Kidney (tissue), 14 donors: Measurements from ENCODE around the gene TECPR1. TPM values are rescaled to one million over a fixed set of nuclear protein-coding genes. Genes with fewer than 3 reads are reported as not detected.

ENCODE experiments used
- DNase-seq, 5 donors: peaks; one replicate each; pipeline ENCODE4 v3.0.0-alpha.2; 2013 to 2020
- FAIRE-seq: peaks from 2 replicates; lab custom pipeline; 2012; peaks lifted over from hg19 to GRCh38; lab: Jason Lieb, UNC
- H3K27ac ChIP-seq, 2 donors: one replicate each; pipeline ENCODE4 v1.7.0; 2013; ENCODE audit warnings: low read depth in 2 of 2, low read length in 2 of 2, inconsistent platforms in 1 of 2
- H3K27me3 ChIP-seq: one replicate; pipeline ENCODE4 v1.7.1; 2013; ENCODE audit warnings: low read length, inconsistent platforms; ENCODE audit not compliant: control insufficient read depth, insufficient read depth
- H3K36me3 ChIP-seq, 3 donors: one replicate each; pipeline versions ENCODE4 v1.7.0 to v1.7.1; 2013; ENCODE audit warnings: low read length in 3 of 3, control low read depth in 1 of 3, inconsistent platforms in 1 of 3; ENCODE audit not compliant: insufficient read depth in 3 of 3, control insufficient read depth in 2 of 3
- H3K4me1 ChIP-seq, 3 donors: one replicate each; pipeline versions ENCODE4 v1.7.0 to v1.7.1; 2013; ENCODE audit warnings: low read length in 3 of 3, inconsistent platforms in 1 of 3, low read depth in 1 of 3; ENCODE audit not compliant: control insufficient read depth in 2 of 3, insufficient read depth in 2 of 3
- H3K4me3 ChIP-seq, 3 donors: one replicate each; pipeline versions ENCODE4 v1.7.0 to v1.8.1; 2013; ENCODE audit warnings: low read length in 3 of 3, control low read depth in 1 of 3, inconsistent platforms in 1 of 3
- H3K9ac ChIP-seq, 3 donors: one replicate each; pipeline versions ENCODE4 v1.7.0 to v1.7.1; 2013; ENCODE audit warnings: low read length in 3 of 3, control low read depth in 1 of 3, inconsistent platforms in 1 of 3
- H3K9me3 ChIP-seq, 3 donors: one replicate each; pipeline versions ENCODE4 v1.7.0 to v1.7.1; 2013; ENCODE audit warnings: low read length in 3 of 3, control low read depth in 1 of 3, inconsistent platforms in 1 of 3; ENCODE audit not compliant: control insufficient read depth in 2 of 3, insufficient read depth in 1 of 3
- intact Hi-C: fragments of 100-400 bp; cut with DNase I; formaldehyde crosslinking; loops from one replicate; pipeline ENCODE4 v1.11.1; 2022
- polyA plus RNA-seq: library from polyadenylated mRNA; stranded (reverse); fragments of 350-450 nt; fragmentation: Illumina TruSeq; extraction: RNeasy Lipid Tissue Mini Kit (QIAGEN cat#74804); gene quantifications from one replicate; pipeline ENCODE4 v1.2.3, GENCODE V29; 2014; ENCODE audit warnings: low read depth, low replicate concordance; ENCODE audit not compliant: insufficient read depth
- total RNA-seq: library from RNA; stranded (reverse); fragmentation: NEBNext Ultra II Directional; extraction: Animal tissue kit (Norgen Biotek cat#: 25700); gene quantifications from one replicate; pipeline ENCODE4 v1.2.1, GENCODE V29; 2021
- TF ChIP-seq, protein P1 (sequence below): IDR thresholded peaks from 3 replicates; pipeline ENCODE4 v1.5.1; 2012; ENCODE audit warnings: mild to moderate bottlenecking, moderate library complexity, borderline replicate concordance; ENCODE audit not compliant: insufficient read depth; ENCODE audit errors: extremely low read depth
- donor health status: control.
- donor health status: control.
- donor health status: control.
- donor health status: control.
- donor health status: control.
- donor health status: DM: yes; HTN: yes; CAD: no.
- donor health status: Normal renal cell carcinoma (clear cell type).

The TECPR1 gene
- total and polyA plus RNA-seq, 2 donors from 2014 or later: 5.1 to 39.5 TPM

DNA sequence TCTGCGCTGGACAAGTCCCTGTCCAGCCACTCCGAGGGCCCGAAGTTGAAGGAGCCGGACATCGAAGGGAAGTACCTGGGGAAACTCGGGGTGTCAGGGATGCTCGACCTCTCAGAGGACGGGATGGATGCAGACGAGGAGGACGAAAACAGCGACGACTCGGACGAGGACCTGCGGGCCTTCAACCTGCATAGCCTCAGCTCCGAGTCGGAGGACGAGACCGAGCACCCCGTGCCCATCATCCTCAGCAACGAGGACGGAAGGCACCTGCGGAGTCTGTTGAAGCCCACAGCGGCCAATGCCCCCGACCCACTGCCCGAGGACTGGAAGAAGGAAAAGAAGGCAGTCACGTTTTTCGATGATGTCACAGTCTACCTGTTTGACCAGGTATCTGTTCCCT lies 57.8 kb downstream of the TECPR1 start:
- Histone ChIP-seq H3K27me3 (no peaks in the 10 kb centered on the region), H3K4me3 (no peak overlapping the region), H3K4me1 (peaks cover 0 to 7% (median 0%) of the 10 kb centered on the region in 3 donors), H3K9ac (no peak overlapping the region), H3K9me3 (no peaks in the 10 kb centered on the region), H3K36me3 (peaks cover 0 to 16% (median 9%) of the 10 kb centered on the region in 3 donors), H3K27ac (no peak overlapping the region)
- peak in 1 of 5 donors; percentile 58 for DNase-seq
- no peak for FAIRE-seq
- intact Hi-C loops: no loop called here
- TF ChIP-seq, protein P1, sequence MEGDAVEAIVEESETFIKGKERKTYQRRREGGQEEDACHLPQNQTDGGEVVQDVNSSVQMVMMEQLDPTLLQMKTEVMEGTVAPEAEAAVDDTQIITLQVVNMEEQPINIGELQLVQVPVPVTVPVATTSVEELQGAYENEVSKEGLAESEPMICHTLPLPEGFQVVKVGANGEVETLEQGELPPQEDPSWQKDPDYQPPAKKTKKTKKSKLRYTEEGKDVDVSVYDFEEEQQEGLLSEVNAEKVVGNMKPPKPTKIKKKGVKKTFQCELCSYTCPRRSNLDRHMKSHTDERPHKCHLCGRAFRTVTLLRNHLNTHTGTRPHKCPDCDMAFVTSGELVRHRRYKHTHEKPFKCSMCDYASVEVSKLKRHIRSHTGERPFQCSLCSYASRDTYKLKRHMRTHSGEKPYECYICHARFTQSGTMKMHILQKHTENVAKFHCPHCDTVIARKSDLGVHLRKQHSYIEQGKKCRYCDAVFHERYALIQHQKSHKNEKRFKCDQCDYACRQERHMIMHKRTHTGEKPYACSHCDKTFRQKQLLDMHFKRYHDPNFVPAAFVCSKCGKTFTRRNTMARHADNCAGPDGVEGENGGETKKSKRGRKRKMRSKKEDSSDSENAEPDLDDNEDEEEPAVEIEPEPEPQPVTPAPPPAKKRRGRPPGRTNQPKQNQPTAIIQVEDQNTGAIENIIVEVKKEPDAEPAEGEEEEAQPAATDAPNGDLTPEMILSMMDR: no peak

DNA sequence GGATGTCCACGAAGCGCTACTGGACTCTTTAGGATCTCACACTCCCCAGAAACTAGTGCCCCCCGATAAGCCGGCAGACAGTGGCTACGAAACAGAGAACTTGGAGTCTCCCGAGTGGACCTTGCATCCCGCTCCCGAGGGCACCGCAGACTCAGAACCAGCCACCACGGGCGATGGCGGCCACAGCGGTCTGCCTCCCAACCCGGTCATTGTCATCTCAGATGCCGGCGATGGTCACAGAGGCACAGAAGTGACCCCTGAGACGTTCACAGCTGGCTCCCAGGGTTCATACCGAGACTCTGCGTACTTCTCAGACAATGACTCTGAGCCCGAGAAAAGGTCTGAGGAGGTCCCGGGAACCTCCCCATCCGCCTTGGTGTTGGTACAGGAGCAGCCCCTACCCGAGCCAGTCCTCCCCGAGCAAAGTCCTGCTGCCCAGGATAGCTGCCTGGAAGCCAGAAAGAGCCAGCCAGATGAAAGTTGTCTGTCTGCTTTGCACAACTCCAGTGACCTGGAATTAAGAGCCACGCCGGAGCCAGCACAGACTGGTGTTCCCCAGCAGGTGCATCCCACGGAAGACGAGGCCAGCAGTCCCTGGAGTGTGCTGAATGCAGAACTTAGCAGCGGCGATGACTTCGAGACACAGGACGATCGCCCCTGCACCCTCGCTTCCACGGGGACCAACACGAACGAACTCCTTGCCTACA lies 58.4 kb downstream of the TECPR1 start:
- FAIRE-seq (no peak), DNase-seq (peak in 1 of 5 donors; percentile 56)
- TF ChIP-seq, protein P1: no peak
- no peaks in the 10 kb centered on the region for H3K27me3 ChIP-seq
- peaks cover 0 to 7% (median 0%) of the 10 kb centered on the region in 3 donors for H3K4me1 ChIP-seq
- no peak overlapping the region for H3K9ac ChIP-seq
- H3K9me3 ChIP-seq: no peaks in the 10 kb centered on the region
- peaks cover 0 to 16% (median 9%) of the 10 kb centered on the region in 3 donors for H3K36me3 ChIP-seq
- H3K4me3 ChIP-seq: no peak overlapping the region
- no peak overlapping the region for H3K27ac ChIP-seq
- intact Hi-C loops: no loop called here

DNA sequence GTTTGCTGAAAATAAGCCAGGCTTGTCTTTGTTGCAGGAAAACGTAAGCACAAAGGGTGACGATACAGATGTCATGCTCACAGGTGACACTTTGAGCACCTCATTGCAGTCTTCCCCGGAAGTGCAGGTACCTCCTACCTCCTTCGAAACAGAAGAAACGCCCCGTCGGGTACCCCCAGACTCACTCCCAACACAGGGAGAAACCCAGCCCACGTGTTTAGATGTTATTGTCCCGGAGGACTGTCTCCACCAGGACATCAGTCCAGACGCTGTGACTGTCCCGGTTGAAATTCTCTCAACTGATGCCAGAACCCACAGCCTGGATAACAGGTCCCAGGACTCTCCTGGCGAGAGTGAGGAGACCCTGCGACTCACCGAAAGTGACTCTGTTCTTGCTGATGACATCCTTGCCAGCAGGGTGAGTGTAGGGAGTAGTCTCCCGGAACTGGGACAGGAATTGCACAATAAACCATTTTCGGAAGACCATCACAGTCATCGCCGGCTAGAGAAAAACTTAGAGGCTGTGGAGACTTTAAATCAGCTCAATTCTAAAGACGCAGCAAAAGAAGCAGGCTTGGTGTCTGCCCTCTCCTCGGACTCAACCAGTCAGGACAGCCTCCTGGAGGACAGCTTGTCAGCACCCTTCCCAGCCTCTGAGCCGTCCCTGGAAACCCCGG lies 59.1 kb downstream of the TECPR1 start:
- no peak overlapping the region for H3K27ac ChIP-seq
- H3K9me3 ChIP-seq: no peaks in the 10 kb centered on the region
- no peak overlapping the region for H3K4me3 ChIP-seq
- DNase-seq: no peak
- no peak overlapping the region for H3K9ac ChIP-seq
- peaks cover 0 to 7% (median 0%) of the 10 kb centered on the region in 3 donors for H3K4me1 ChIP-seq
- peaks cover 0 to 16% (median 9%) of the 10 kb centered on the region in 3 donors for H3K36me3 ChIP-seq
- TF ChIP-seq, protein P1: no peak
- no peak for FAIRE-seq
- intact Hi-C loops: no loop called here
- no peaks in the 10 kb centered on the region for H3K27me3 ChIP-seq
